Activated CD4-positive, alpha-beta T cell treated with anti-CD3 and anti-CD28 coated beads, Interleukin-2, amount 50 U/mL, for 48 hours (primary cell): Measurements from ENCODE around the gene B4GALT4.
"Not testable (repeated sequence)": the region's sequence is repeated elsewhere in the genome, so short reads cannot be mapped to it uniquely, and the experiment has no call there.

Experiments used
- DNase-seq, 2 experiments: peaks; one replicate each; pipeline ENCODE4 v3.0.0-alpha.2; 2020

The B4GALT4 gene

GRCh38 chr3:119240591-119241434 is at the start of gene B4GALT4:
B4GALT4 (minus strand) TSS chr3:119240878; CDS start chr3:119230099, 10,779 bp downstream.
- peak; percentile 75 to 82 for DNase-seq

- DNase-seq: no peak
These were observed 48.7 kb upstream of the B4GALT4 start for GRCh38 chr3:119289404-119289770.

- no peak for DNase-seq
These were observed 48.2 kb upstream of the B4GALT4 start for GRCh38 chr3:119288669-119289403.

GRCh38 chr3:119279584-119280243 is 39.0 kb upstream of the B4GALT4 start:
- DNase-seq: no peak

GRCh38 chr3:119279101-119279554 is 38.5 kb upstream of the B4GALT4 start:
- no peak for DNase-seq

GRCh38 chr3:119276680-119277079 is 36.0 kb upstream of the B4GALT4 start:
- no peak for DNase-seq

- not testable (repeated sequence) for DNase-seq
These were observed 29.5 kb upstream of the B4GALT4 start for GRCh38 chr3:119270212-119270611.

GRCh38 chr3:119261055-119261454 is 20.4 kb upstream of the B4GALT4 start:
- no peak for DNase-seq

GRCh38 chr3:119259821-119260220 is 19.1 kb upstream of the B4GALT4 start:
- no peak for DNase-seq

- DNase-seq: no peak
These were observed 18.2 kb upstream of the B4GALT4 start for GRCh38 chr3:119258915-119259314.

GRCh38 chr3:119257654-119258410 is 17.2 kb upstream of the B4GALT4 start:
- no peak for DNase-seq

GRCh38 chr3:119257111-119257510 is 16.4 kb upstream of the B4GALT4 start:
- DNase-seq: no peak

- no peak for DNase-seq
These were observed 14.5 kb upstream of the B4GALT4 start for GRCh38 chr3:119255214-119255613.

- DNase-seq: no peak
These were observed 5.1 kb upstream of the B4GALT4 start for GRCh38 chr3:119245778-119246177.

- no peak for DNase-seq
These were observed 3.0 kb upstream of the B4GALT4 start for GRCh38 chr3:119243712-119244111.

- not testable (repeated sequence) for DNase-seq
These were observed 2.4 kb upstream of the B4GALT4 start for GRCh38 chr3:119243058-119243529.

- DNase-seq: not testable (repeated sequence)
These were observed 1.8 kb upstream of the B4GALT4 start for GRCh38 chr3:119242387-119243057.

- peak in 1 of 2 experiments; percentile 50 for DNase-seq
These were observed 532 bp downstream of the B4GALT4 start for GRCh38 chr3:119240101-119240590.

GRCh38 chr3:119239206-119239820 is 1.4 kb downstream of the B4GALT4 start:
- DNase-seq: no peak

- DNase-seq: no peak
These were observed 2.3 kb downstream of the B4GALT4 start for GRCh38 chr3:119238363-119238762.

- DNase-seq: no peak
These were observed 3.4 kb downstream of the B4GALT4 start for GRCh38 chr3:119237299-119237698.
